Measurements from ENCODE around the gene SIAH3.
A peak's percentile ranks its signal among the peaks of the same experiment; 100 is the strongest.

The SIAH3 gene

GRCh38 chr13:45728759-45729158 lies 122.8 kb downstream of the SIAH3 start:
- DNase-seq (ENCODE audit: low read depth) = no peak
- peak; percentile 24 for TF ChIP-seq CTCF (conservative IDR thresholded peaks at IDR 0.05; ENCODE audit: low read length)
- H3K4me3 ChIP-seq (ENCODE audit: low read length) = no peak overlapping the region

Measured in AG10803 (cell line).